8988T (cell line): Measurements from ENCODE around the gene AMPD1.

Experiments
- DNase-seq: peaks from one replicate; pipeline ENCODE4 v3.0.0; 2011

AMPD1 gene

DNA sequence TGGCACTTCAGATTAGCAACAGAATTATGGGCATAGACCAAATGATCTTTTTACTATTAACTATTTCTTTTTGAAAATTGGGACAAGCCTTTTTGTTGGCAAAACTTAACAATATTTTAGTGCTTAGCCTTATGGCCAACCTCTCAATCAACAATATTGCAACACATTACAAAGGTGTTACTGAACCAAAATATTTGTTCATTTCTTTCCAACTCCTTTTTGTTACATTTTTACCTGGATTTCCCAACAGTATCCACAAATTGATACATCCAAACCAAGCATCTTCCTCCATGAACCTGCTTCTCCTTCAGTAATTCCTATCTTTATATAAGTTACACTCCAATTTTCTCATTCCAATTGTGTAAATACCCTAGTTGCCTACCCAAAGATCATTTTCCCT, 1.5 kb upstream of the AMPD1 start:
- no peak for DNase-seq

GRCh38 chr1:114694540-114695310, 621 bp downstream of the AMPD1 start:
- no peak for DNase-seq

GRCh38 chr1:114692947-114693346, 2.4 kb downstream of the AMPD1 start:
- no peak for DNase-seq

GRCh38 chr1:114691061-114691460, 4.3 kb downstream of the AMPD1 start:
- DNase-seq = no peak

DNA sequence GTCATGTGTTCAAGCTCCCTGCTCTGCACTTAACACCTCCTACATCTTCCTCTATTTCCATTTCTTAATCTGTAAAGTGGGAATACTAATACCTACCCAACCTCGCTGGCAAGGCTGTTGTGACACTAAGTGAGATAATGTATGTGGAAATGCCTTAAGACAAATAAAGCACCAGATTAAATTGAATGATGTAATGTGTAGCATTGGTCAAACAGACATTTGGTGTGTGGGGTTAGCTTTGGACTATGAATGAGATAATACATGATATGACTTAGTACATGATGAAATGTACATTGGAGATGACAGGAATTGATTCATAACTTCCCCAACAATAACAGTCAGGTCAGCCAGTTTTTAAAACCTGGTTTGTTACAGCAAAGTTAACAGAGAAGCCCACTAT, 5.2 kb downstream of the AMPD1 start:
- DNase-seq = no peak

DNA sequence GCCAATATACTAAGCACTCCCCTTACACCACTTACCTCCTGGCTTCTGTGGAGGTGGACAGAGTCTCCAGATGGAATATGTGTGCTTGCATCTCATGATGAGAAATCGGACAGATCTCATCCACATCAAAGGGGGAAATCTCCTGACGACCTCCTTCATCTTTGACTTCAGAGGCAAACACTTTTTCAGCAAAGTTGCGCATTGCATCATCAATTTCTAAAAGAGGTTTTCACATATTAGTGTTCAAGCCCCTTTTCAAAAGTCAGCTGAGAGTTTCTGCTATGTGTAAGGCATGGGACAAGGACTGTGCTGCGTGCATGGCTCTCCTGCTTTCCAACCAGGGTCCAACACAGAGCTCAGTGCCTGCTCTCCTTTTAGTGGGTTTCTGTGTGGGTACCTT, 6.8 kb downstream of the AMPD1 start:
- DNase-seq = no peak

DNA sequence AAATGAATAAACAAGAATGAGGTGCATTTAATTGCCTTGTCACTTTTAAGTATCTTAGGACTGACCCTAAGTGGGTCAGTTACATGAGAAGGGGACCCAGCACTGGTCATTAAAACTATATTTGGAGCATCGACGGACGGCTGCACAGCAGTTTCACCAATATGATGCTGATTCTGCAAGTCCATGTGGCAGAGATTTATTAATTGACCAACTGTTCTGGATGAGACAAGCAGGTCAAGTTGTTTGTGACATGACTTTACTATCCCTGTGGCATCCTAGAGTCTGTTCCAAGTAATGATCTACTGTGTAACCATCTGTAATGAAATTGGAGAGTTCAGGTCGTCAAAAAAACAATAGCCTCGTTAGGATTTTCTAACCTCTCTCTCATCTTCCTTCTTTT, 9.5 kb downstream of the AMPD1 start:
- no peak for DNase-seq

DNA sequence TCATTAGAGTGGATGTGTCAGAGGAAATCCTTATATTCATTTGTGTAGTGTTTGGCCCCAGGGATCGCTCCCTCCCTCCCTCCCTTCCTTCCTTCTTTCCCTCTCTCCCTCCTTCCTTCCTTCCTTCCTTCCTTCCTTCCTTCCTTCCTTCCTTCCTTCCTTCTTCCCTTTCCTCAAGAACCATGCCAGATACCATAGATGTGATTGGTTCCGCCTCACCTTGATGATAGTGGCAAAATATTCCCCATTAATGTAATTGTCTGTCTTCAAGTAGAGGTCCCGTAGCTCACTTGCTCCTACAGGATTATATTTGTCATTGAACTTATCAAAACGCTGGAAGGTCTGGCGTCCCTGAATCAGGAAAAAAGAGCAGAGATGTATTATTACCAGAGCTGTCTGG, 17.7 kb downstream of the AMPD1 start:
- DNase-seq = no peak

- no peak for DNase-seq
These were observed 19.2 kb downstream of the AMPD1 start for GRCh38 chr1:114676115-114676514.

- no peak for DNase-seq
These were observed 23.4 kb downstream of the AMPD1 start for GRCh38 chr1:114671939-114672275.

DNA sequence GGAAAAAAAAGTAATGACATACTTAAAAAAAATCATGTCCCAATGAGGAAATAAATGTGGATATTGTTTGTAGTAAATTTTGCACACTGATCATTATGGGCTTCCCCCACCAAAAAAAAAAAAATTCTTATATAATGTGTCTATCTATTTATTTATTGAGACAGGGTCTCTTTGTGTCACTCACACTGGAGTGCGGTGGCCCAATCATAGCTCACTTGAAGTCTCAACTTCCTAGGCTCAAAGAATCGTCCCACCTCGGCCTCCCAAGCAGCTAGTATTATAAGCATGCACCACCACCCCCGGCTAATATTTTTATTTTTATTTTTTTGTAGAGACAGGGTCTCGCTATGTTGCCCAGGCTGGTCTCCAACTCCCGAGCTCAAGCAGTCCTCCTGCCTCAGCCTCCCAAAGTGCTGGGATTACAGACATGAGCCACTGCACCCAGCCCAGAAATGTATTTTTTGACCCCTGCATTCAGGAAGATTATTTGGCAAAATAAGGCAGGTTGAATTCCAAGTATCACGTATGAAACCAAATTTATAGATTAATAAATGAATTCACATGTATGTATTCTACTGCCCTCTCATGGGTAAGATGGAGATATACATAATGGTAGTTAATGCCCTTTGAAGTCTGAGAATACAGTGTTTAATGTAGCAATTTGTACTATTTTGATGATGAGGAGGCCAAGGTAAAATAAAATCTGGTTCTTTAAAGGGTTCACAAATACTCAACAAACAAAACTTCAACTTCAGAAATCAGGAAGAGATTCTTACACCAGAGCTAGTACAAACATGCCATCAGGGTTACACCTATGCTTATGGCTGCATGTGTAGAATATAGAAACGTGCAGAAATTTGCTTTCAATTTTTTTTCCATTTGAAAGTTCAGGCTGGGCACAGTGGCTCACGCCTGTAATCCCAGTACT, 24.1 kb downstream of the AMPD1 start:
- DNase-seq = no peak

DNA sequence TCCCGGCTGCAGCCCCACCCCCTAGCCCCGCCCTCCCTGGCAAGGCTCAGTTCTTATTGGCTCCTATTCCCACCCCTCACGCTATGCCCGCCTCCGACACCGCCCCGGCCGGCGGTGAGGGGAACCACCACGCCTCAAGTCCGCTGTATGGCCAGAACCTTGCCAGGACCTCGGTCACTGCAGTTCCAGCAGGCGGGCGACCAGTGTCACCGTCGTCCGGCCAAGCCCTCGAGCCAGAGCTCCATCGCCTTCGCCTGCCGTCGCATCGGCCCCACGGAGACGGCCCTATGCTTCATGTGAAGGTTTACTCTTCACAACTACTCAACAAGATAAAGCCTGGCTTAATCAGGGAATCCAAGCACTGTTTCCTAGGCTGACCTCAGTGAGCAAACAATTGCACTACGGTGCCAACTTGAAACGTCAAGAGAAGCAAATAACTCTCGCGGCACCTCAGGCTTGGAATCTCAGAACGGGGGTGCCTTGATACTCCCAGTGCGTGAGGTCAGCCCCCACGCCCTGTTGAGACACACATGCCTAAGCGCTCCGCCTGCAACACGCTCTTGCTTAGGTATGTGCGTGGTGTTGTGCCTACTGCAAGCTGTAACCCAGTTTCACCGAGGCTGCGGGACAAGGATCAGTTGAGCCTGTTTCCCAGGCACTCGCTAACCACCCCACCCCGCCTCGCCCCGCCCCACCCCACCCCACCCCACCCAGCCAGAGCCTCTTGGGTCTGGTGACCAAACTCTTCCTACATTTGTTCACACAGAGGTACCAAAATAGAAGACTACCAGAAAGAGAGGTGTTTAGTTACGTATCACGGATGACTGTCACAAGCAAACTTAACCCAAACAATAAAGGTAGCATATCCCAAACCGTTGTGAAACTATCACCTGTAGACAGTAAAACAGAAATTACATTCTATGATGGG, 25.0 kb downstream of the AMPD1 start:
- DNase-seq = peak; percentile 50

DNA sequence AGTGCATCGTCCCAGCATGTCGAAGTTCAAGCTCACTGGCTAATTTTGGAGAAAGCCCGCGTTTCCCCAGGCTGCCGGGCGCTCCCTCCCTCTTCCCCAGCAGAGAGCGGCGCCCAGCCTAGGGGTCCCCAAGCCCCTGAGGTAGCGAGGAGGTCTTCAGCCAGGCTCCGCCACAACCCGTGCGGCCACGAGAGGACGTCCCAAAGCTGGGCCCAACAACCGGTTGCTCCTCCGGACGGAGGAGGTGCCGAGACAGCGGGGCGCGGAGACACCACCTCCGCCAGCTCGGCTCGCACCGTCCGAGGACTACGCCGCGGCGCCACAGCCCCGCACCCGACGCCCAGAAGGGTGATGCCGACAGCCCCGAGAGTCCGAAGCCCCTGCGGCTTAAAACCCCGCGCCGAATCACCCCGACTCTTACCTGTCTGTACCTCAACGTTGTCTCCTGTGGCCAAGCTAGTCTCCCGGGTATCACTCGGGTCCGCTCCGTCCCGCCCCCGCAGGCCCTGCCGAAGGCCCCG, 25.7 kb downstream of the AMPD1 start, which contains the start of gene DENND2C:
DENND2C (minus strand) TSS at position 488 of the 521 bp plus-strand sequence. CDS start 44,065 bp downstream, outside the sequence.
- DNase-seq = peak; percentile 22

DNA sequence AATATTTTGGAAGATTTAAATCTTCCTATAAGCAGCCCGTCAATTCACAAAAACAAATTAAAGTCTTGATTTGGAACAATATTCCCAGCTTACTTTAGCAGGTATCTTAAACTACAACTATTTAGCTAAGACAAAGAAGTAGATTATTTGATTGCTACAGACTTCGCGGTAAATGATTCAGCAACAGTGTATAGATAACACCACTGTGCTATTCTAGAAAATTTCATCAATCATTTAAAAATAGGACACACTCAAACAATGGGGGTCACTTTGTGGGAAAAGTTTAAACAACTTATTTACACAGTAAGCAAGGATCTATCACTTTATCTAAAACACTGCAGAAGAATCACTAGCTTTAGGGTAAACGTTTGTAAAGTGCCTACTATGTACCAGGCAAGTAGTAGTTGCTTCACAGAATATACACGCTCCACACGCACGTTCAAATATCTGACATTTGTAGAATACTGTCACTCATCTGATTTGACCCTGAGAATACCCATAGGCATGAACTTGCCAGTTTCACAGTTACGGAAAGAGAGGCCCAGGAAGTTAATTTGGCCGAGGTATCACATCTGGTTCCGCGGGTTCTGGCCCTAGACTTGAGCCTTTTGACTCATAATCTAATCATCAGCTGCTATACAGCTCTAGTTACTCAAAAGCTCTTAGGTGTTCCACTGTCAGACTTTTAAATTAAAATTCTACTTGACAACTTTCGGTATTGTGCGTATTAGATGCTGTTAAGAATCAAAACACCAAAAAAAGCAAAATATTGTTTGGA, 26.4 kb downstream of the AMPD1 start:
- DNase-seq = no peak

DNA sequence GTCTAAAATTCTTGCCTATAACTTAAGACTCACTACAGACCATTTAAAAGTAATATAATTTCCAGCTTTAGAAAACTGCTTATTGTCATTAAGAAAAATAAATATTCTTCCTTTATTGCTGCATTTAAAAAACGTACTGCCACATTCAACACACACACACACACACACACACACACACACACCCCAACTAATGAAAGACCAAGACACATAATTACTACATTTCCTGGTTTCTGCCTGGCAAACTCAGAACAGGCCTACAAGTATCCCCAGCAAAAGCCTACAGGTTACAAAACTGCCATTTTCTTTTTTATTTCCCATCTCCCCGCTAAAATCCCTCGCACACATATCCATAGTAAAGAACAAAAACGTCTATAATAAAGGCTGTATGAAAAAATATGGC, 27.0 kb downstream of the AMPD1 start:
- DNase-seq = no peak

GRCh38 chr1:114666954-114667353, 28.4 kb downstream of the AMPD1 start:
- no peak for DNase-seq

DNA sequence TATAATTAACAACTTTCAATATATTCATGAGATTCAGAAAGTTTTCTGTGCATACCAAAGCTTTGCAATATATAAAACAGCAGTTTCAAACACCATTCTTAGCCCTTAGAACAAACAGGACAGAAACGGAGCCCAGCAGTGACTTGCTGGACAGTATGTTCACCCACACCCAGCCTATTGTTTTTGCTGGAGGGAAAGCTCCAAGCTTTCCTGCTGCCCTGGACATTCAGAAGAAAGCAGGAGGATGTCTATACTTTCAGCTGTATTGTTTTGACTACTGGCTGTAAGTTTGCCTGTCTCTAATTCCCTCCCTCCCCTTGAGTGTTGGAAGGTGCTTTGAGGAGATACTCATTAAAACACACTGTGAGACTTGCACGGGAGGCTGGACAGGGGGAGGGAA, 35.1 kb downstream of the AMPD1 start:
- DNase-seq = no peak

DNA sequence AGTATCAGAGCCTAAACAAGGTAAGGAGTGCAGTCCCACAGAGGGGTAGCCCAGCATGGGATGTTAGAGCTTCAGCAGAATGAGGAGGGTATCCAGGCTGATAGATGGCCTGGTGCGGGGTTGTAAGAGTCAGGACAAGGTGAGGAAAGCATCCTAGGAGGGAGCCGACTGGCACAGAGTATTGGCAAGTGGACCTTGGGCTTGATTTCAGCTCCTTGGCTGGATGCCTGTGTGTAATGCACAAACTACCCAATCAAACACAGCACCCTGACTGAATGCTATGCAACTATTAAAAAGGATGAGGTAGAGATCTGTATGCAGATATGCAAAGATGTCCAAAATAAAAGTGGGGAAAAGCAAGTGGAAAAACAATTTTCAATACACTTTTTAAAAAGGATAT, 43.5 kb downstream of the AMPD1 start:
- no peak for DNase-seq

GRCh38 chr1:114648503-114648902, 46.8 kb downstream of the AMPD1 start:
- DNase-seq = no peak

- no peak for DNase-seq
These were observed 54.0 kb downstream of the AMPD1 start for GRCh38 chr1:114641377-114641776.

DNA sequence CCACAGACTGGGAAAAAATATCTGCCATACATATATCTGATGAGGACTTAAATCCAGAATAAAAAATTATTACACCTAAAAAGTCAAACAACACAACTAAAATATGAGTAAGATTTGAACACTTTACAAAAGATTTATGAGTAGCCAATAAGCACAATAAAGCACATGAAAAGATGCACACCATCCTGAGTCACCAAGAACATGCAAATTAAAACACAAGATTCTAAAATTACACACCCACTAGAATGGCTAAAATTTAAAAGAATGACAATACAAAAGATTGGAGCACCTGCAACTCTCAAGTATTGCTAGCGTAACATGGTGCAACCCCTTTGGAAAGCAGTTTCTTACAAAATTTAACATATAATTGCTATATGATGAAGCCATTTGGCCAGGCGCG, 56.4 kb downstream of the AMPD1 start:
- DNase-seq = no peak

GRCh38 chr1:114632427-114632826, 62.9 kb downstream of the AMPD1 start:
- no peak for DNase-seq
